ENCODE results near the gene CCDC83. TPM values are rescaled to one million over a fixed set of nuclear protein-coding genes. Genes with fewer than 3 reads are reported as not detected.

Gene CCDC83
- total RNA-seq, 1 experiment from 2014 or later, result not detected

GRCh38 chr11:85869781-85870180 is 14.6 kb downstream of the CCDC83 start:
- no TSS peak for BruUV-seq (replicated peaks)
- no peaks in the 10 kb centered on the region for H3K36me3 Mint-ChIP-seq (ENCODE audit: insufficient read depth, unreplicated experiment)
- intact Hi-C loops (cut with micrococcal nuclease; ENCODE audit: unreplicated experiment), result no loop called here
- TF ChIP-seq CTCF (IDR thresholded peaks at IDR 0.05; ENCODE audit: unreplicated experiment), result no peak
- no peak overlapping the region for H3K4me3 Mint-ChIP-seq (ENCODE audit: low read depth, unreplicated experiment)
- CTCF ChIA-PET, result no interaction called here
- DNase-seq, result no peak
- H3K27ac Mint-ChIP-seq (ENCODE audit: unreplicated experiment), result no peak overlapping the region
- H3K27me3 Mint-ChIP-seq (ENCODE audit: unreplicated experiment), result no peaks in the 10 kb centered on the region
- H3K9me3 Mint-ChIP-seq (ENCODE audit: low read depth, unreplicated experiment), result no peaks in the 10 kb centered on the region
- no peaks in the 10 kb centered on the region for H3K4me1 Mint-ChIP-seq (ENCODE audit: low read depth, unreplicated experiment)

DNA sequence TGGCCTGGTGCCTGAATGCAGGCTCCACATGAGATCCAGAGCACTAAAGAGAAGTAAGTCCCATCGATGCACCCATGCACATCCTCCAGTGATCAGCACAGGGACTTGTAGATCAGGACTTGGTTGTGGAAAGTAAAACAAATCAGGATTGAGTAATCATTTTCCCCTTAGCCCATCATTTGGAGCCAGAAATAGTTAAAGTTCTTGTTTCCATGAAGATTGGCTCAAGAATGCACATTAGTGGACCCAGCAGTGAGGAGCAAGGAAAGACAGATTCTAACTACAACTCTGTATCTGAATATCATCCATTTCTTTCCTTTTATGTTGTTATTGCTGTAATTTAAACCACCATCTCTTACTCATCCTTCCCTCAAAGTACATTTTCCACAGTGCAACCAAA is 19.1 kb downstream of the CCDC83 start:
- peaks cover 3% of the 10 kb centered on the region for H3K9me3 Mint-ChIP-seq (ENCODE audit: low read depth, unreplicated experiment)

DNA sequence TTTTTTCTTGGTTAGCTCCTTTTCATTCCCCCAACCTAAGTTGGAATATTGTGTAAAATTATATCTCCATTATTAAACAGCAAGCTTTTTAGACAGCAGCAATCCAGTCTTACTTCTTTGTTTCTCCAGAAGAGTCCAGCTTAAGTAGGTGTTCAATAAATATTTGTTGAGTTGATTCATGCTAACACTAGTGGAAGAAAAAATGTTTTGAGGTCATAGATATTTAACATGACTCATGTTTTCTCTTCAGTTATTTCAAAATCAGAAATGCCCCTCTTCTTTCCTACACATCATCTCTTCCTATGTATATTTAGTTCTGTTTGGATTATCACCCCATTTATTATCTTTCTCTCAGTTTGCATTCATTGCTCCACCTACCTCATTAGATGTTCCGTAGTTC is 20.3 kb downstream of the CCDC83 start:
- DNase-seq, result no peak
- TF ChIP-seq CTCF (IDR thresholded peaks at IDR 0.05; ENCODE audit: unreplicated experiment), result no peak
- CTCF ChIA-PET, result interaction anchor here (0.6 to 0.8 kb wide), 2 partner anchors 14 to 25 kb away, joined by 3 to 5 read pairs; no protein-coding TSS in a partner anchor
- BruUV-seq (replicated peaks), result no TSS peak
- peaks cover 3% of the 10 kb centered on the region for H3K9me3 Mint-ChIP-seq (ENCODE audit: low read depth, unreplicated experiment)
- H3K27ac Mint-ChIP-seq (ENCODE audit: unreplicated experiment), result no peak overlapping the region
- no peak overlapping the region for H3K4me3 Mint-ChIP-seq (ENCODE audit: low read depth, unreplicated experiment)
- H3K27me3 Mint-ChIP-seq (ENCODE audit: unreplicated experiment), result no peaks in the 10 kb centered on the region
- intact Hi-C loops (cut with micrococcal nuclease; ENCODE audit: unreplicated experiment), result no loop called here
- no peaks in the 10 kb centered on the region for H3K36me3 Mint-ChIP-seq (ENCODE audit: insufficient read depth, unreplicated experiment)
- H3K4me1 Mint-ChIP-seq (ENCODE audit: low read depth, unreplicated experiment), result peaks cover 15% of the 10 kb centered on the region

More for the DNA sequence above, 19.1 kb downstream of the CCDC83 start:
- CTCF ChIA-PET, result no interaction called here
- intact Hi-C loops (cut with micrococcal nuclease; ENCODE audit: unreplicated experiment), result no loop called here
- BruUV-seq (replicated peaks), result no TSS peak
- Mint-ChIP-seq H3K27me3 (ENCODE audit: unreplicated experiment) (no peaks in the 10 kb centered on the region), H3K4me3 (ENCODE audit: low read depth, unreplicated experiment) (no peak overlapping the region), H3K36me3 (ENCODE audit: insufficient read depth, unreplicated experiment) (no peaks in the 10 kb centered on the region), H3K4me1 (ENCODE audit: low read depth, unreplicated experiment) (peaks cover 15% of the 10 kb centered on the region), H3K27ac (ENCODE audit: unreplicated experiment) (no peak overlapping the region)
- no peak for TF ChIP-seq CTCF (IDR thresholded peaks at IDR 0.05; ENCODE audit: unreplicated experiment)
- DNase-seq, result no peak

GRCh38 chr11:85884581-85885021 is 29.4 kb downstream of the CCDC83 start:
- Mint-ChIP-seq H3K36me3 (ENCODE audit: insufficient read depth, unreplicated experiment) (no peaks in the 10 kb centered on the region), H3K27ac (ENCODE audit: unreplicated experiment) (no peak overlapping the region), H3K4me1 (ENCODE audit: low read depth, unreplicated experiment) (peaks cover 7% of the 10 kb centered on the region), H3K4me3 (ENCODE audit: low read depth, unreplicated experiment) (no peak overlapping the region), H3K9me3 (ENCODE audit: low read depth, unreplicated experiment) (no peaks in the 10 kb centered on the region), H3K27me3 (ENCODE audit: unreplicated experiment) (no peaks in the 10 kb centered on the region)
- no TSS peak for BruUV-seq (replicated peaks)
- TF ChIP-seq CTCF (IDR thresholded peaks at IDR 0.05; ENCODE audit: unreplicated experiment), result no peak
- no peak for DNase-seq
- intact Hi-C loops (cut with micrococcal nuclease; ENCODE audit: unreplicated experiment), result no loop called here
- CTCF ChIA-PET, result no interaction called here
